ENCODE data around the gene KLF12.

Gene KLF12

GRCh38 chr13:74111399-74111798, 22.8 kb downstream of the KLF12 start:
- Histone ChIP-seq H3K9ac (ENCODE audit: low read depth, low read length, poor library complexity, severe bottlenecking) (no peak overlapping the region), H3K4me1 (ENCODE audit: insufficient read depth, low read length, poor library complexity, severe bottlenecking) (peaks cover 4% of the 10 kb centered on the region), H3K4me3 (ENCODE audit: low read length, poor library complexity, severe bottlenecking) (no peak overlapping the region), H3K4me2 (ENCODE audit: low read depth, low read length, poor library complexity, severe bottlenecking) (no peak overlapping the region), H3K79me2 (ENCODE audit: insufficient read depth, low read length) (peaks cover 87% of the 10 kb centered on the region), H3K9me2 (replicated peaks; ENCODE audit: low read depth, low read length) (no peaks in the 10 kb centered on the region), H3K27me3 (ENCODE audit: insufficient read depth, low read length, poor library complexity, severe bottlenecking) (no peaks in the 10 kb centered on the region), H3K36me3 (ENCODE audit: insufficient read depth, low read length) (no peaks in the 10 kb centered on the region), H3K9me3 (ENCODE audit: insufficient read depth, low read depth, low read length) (no peaks in the 10 kb centered on the region), H4K20me1 (ENCODE audit: insufficient read depth, low read length, poor library complexity, severe bottlenecking) (peaks cover 3% of the 10 kb centered on the region), H3F3A (ENCODE audit: low read depth) (no peaks in the 10 kb centered on the region), H2AFZ (ENCODE audit: low read length) (no peak overlapping the region)
- TF ChIP-seq EZH2phosphoT487 (IDR thresholded peaks at IDR 0.05; ENCODE audit: borderline replicate concordance) (no peak), CTCF (conservative IDR thresholded peaks at IDR 0.05; ENCODE audit: low read length) (no peak)

GRCh38 chr13:74110053-74110452, 24.2 kb downstream of the KLF12 start:
- Histone ChIP-seq H3K27me3 (ENCODE audit: insufficient read depth, low read length, poor library complexity, severe bottlenecking) (no peaks in the 10 kb centered on the region), H3K4me1 (ENCODE audit: insufficient read depth, low read length, poor library complexity, severe bottlenecking) (peaks cover 4% of the 10 kb centered on the region), H2AFZ (ENCODE audit: low read length) (no peak overlapping the region), H3K9me2 (replicated peaks; ENCODE audit: low read depth, low read length) (no peaks in the 10 kb centered on the region), H3K36me3 (ENCODE audit: insufficient read depth, low read length) (no peaks in the 10 kb centered on the region), H3F3A (ENCODE audit: low read depth) (no peaks in the 10 kb centered on the region), H3K4me2 (ENCODE audit: low read depth, low read length, poor library complexity, severe bottlenecking) (no peak overlapping the region), H4K20me1 (ENCODE audit: insufficient read depth, low read length, poor library complexity, severe bottlenecking) (peaks cover 3% of the 10 kb centered on the region), H3K9me3 (ENCODE audit: insufficient read depth, low read depth, low read length) (no peaks in the 10 kb centered on the region), H3K4me3 (ENCODE audit: low read length, poor library complexity, severe bottlenecking) (no peak overlapping the region), H3K9ac (ENCODE audit: low read depth, low read length, poor library complexity, severe bottlenecking) (no peak overlapping the region), H3K79me2 (ENCODE audit: insufficient read depth, low read length) (peaks cover 85% of the 10 kb centered on the region)
- TF ChIP-seq EZH2phosphoT487 (IDR thresholded peaks at IDR 0.05; ENCODE audit: borderline replicate concordance) (no peak), CTCF (conservative IDR thresholded peaks at IDR 0.05; ENCODE audit: low read length) (no peak)

GRCh38 chr13:74107598-74107997, 26.6 kb downstream of the KLF12 start:
- no peak for TF ChIP-seq EZH2phosphoT487 (IDR thresholded peaks at IDR 0.05; ENCODE audit: borderline replicate concordance)
- TF ChIP-seq CTCF (conservative IDR thresholded peaks at IDR 0.05; ENCODE audit: low read length) = no peak
- Histone ChIP-seq H3K9ac (ENCODE audit: low read depth, low read length, poor library complexity, severe bottlenecking) (no peak overlapping the region), H3K27me3 (ENCODE audit: insufficient read depth, low read length, poor library complexity, severe bottlenecking) (no peaks in the 10 kb centered on the region), H3K4me1 (ENCODE audit: insufficient read depth, low read length, poor library complexity, severe bottlenecking) (peaks cover 11% of the 10 kb centered on the region), H3K9me2 (replicated peaks; ENCODE audit: low read depth, low read length) (no peaks in the 10 kb centered on the region), H3K9me3 (ENCODE audit: insufficient read depth, low read depth, low read length) (no peaks in the 10 kb centered on the region), H2AFZ (ENCODE audit: low read length) (no peak overlapping the region), H4K20me1 (ENCODE audit: insufficient read depth, low read length, poor library complexity, severe bottlenecking) (peaks cover 6% of the 10 kb centered on the region), H3F3A (ENCODE audit: low read depth) (peaks cover 3% of the 10 kb centered on the region; the same call in 1 of the 2 replicates), H3K36me3 (ENCODE audit: insufficient read depth, low read length) (no peaks in the 10 kb centered on the region), H3K79me2 (ENCODE audit: insufficient read depth, low read length) (peaks cover 84% of the 10 kb centered on the region), H3K4me2 (ENCODE audit: low read depth, low read length, poor library complexity, severe bottlenecking) (no peak overlapping the region), H3K4me3 (ENCODE audit: low read length, poor library complexity, severe bottlenecking) (no peak overlapping the region)
